Esophagus muscularis mucosa (tissue), 4 donors: ENCODE data around the gene TBL1XR1. TPM values are rescaled to one million over a fixed set of nuclear protein-coding genes. Genes with fewer than 3 reads are reported as not detected.

Experiments
- DNase-seq: peaks from one replicate; pipeline ENCODE4 v3.0.0-alpha.2; 2017; ENCODE audit errors: extremely low spot score
- H3K27ac ChIP-seq, 4 donors: fragments of 200-600 bp; sonication (generic); replicated peaks in 1 of 4; 1 replicate in 3 of 4; 2 replicates in 1 of 4; pipeline ENCODE4 v1.5.1; 2016 to 2019; ENCODE audit warnings: mild to moderate bottlenecking in 1 of 4
- H3K27me3 ChIP-seq, 4 donors: fragments of 200-600 bp; sonication (generic); one replicate each; pipeline versions ENCODE4 v1.5.1 to v1.6.0; 2016 to 2019
- H3K36me3 ChIP-seq, 4 donors: fragments of 200-600 bp; sonication (generic); one replicate each; pipeline ENCODE4 v1.5.1; 2016 to 2019
- H3K4me1 ChIP-seq, 4 donors: fragments of 200-600 bp; sonication (generic); one replicate each; pipeline ENCODE4 v1.5.1; 2016 to 2019
- H3K4me3 ChIP-seq, 4 donors: fragments of 200-600 bp; sonication (generic); 1 replicate in 2 of 4; 2 replicates in 2 of 4; pipeline ENCODE4 v1.5.1; 2016 to 2019; ENCODE audit warnings: mild to moderate bottlenecking in 4 of 4, moderate library complexity in 1 of 4
- H3K9me3 ChIP-seq, 4 donors: fragments of 200-600 bp; sonication (generic); 1 replicate in 3 of 4; 2 replicates in 1 of 4; pipeline ENCODE4 v1.5.1; 2016 to 2019
- EP300 ChIP-seq: sonication (generic); formaldehyde crosslinking; IDR thresholded peaks from one replicate; pipeline ENCODE4 v1.6.1; 2017; ENCODE audit warnings: antibody characterized with exemption
- POLR2A ChIP-seq: fragments of 450-650 bp; IDR thresholded peaks from one replicate; pipeline ENCODE4 v1.6.1; 2017; ENCODE audit warnings: antibody characterized with exemption, moderate library complexity, mild to moderate bottlenecking, low read depth
- POLR2AphosphoS5 ChIP-seq, 2 donors: sonication (generic); formaldehyde crosslinking; IDR thresholded peaks; one replicate each; pipeline ENCODE4 v1.6.1; 2017; ENCODE audit warnings: antibody characterized with exemption in 2 of 2
- WGBS: methylation state at CpG from one replicate; pipeline ENCODE4 v1.1.5; 2018; 5-methylcytosine and 5-hydroxymethylcytosine counted together
- intact Hi-C: fragments of 100-400 bp; cut with DNase I; formaldehyde crosslinking; loops from one replicate; pipeline ENCODE4 v1.15.1; 2023
- total RNA-seq, 4 donors: library from RNA; depleted of rRNA; stranded (reverse); fragments of >200 nt; gene quantifications; one replicate each; pipeline versions ENCODE4 v1.1.0 to v1.2.1, GENCODE V29; 2016
- TF ChIP-seq, protein P1 (sequence below), 3 experiments: fragments of 200-600 bp in 2 of 3; fragments of 450-650 bp in 1 of 3; sonication (generic) in 2 of 3; IDR thresholded peaks; one replicate each; pipeline ENCODE4 v1.5.1; 2017 to 2019; ENCODE audit warnings: antibody characterized with exemption in 3 of 3, mild to moderate bottlenecking in 2 of 3, moderate library complexity in 1 of 3

Gene TBL1XR1
- total RNA-seq, 4 donors from 2014 or later: 65.0 to 99.2 (median 78.2) TPM

- Histone ChIP-seq H3K9me3 (no peaks in the 10 kb centered on the region), H3K4me3 (no peak overlapping the region), H3K27ac (no peak overlapping the region), H3K4me1 (peaks cover 0 to 11% (median 3%) of the 10 kb centered on the region in 4 donors), H3K27me3 (no peaks in the 10 kb centered on the region), H3K36me3 (peaks cover 11 to 73% (median 36%) of the 10 kb centered on the region in 4 donors)
- DNase-seq: no peak
- intact Hi-C loops: no loop called here
- no peak for TF ChIP-seq POLR2A
- TF ChIP-seq POLR2AphosphoS5 (IDR thresholded peaks at IDR 0.05): no peak
- TF ChIP-seq EP300: no peak
- TF ChIP-seq, protein P1, sequence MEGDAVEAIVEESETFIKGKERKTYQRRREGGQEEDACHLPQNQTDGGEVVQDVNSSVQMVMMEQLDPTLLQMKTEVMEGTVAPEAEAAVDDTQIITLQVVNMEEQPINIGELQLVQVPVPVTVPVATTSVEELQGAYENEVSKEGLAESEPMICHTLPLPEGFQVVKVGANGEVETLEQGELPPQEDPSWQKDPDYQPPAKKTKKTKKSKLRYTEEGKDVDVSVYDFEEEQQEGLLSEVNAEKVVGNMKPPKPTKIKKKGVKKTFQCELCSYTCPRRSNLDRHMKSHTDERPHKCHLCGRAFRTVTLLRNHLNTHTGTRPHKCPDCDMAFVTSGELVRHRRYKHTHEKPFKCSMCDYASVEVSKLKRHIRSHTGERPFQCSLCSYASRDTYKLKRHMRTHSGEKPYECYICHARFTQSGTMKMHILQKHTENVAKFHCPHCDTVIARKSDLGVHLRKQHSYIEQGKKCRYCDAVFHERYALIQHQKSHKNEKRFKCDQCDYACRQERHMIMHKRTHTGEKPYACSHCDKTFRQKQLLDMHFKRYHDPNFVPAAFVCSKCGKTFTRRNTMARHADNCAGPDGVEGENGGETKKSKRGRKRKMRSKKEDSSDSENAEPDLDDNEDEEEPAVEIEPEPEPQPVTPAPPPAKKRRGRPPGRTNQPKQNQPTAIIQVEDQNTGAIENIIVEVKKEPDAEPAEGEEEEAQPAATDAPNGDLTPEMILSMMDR (IDR thresholded peaks at IDR 0.05): no peak
- WGBS: 64% methylated on average over 3 of the region's 3 CpGs
These were observed 162.3 kb downstream of the TBL1XR1 start for GRCh38 chr3:177034832-177035475.

- Histone ChIP-seq H3K9me3 (no peaks in the 10 kb centered on the region), H3K4me3 (no peak overlapping the region), H3K27me3 (no peaks in the 10 kb centered on the region), H3K4me1 (peaks cover 0 to 8% (median 3%) of the 10 kb centered on the region in 4 donors), H3K27ac (no peak overlapping the region), H3K36me3 (peaks cover 0 to 35% (median 19%) of the 10 kb centered on the region in 4 donors)
- TF ChIP-seq POLR2A (no peak), EP300 (no peak), POLR2AphosphoS5 (IDR thresholded peaks at IDR 0.05) (no peak)
- TF ChIP-seq, protein P1 (IDR thresholded peaks at IDR 0.05): no peak
- DNase-seq: no peak
- intact Hi-C loops: no loop called here
- WGBS: 86% methylated on average over 3 of the region's 3 CpGs
These were observed 170.6 kb downstream of the TBL1XR1 start for GRCh38 chr3:177026505-177027277.

GRCh38 chr3:177015881-177016280 lies 181.4 kb downstream of the TBL1XR1 start:
- TF ChIP-seq POLR2AphosphoS5 (IDR thresholded peaks at IDR 0.05): no peak
- TF ChIP-seq, protein P1 (IDR thresholded peaks at IDR 0.05): no peak
- Histone ChIP-seq H3K27ac (no peak overlapping the region), H3K27me3 (no peaks in the 10 kb centered on the region), H3K4me1 (no peaks in the 10 kb centered on the region), H3K9me3 (no peaks in the 10 kb centered on the region), H3K36me3 (peaks cover 0 to 12% (median 2%) of the 10 kb centered on the region in 4 donors), H3K4me3 (no peak overlapping the region)
- DNase-seq: no peak
- WGBS: 91% methylated on average over 6 of the region's 6 CpGs
- intact Hi-C loops: no loop called here

- no peaks in the 10 kb centered on the region for H3K27me3 ChIP-seq
- no peaks in the 10 kb centered on the region for H3K4me1 ChIP-seq
- no peaks in the 10 kb centered on the region for H3K9me3 ChIP-seq
- H3K4me3 ChIP-seq: no peak overlapping the region
- peaks cover 0 to 6% (median 0%) of the 10 kb centered on the region in 4 donors for H3K36me3 ChIP-seq
- no peak overlapping the region for H3K27ac ChIP-seq
- intact Hi-C loops: no loop called here
- no peak for TF ChIP-seq POLR2A
- TF ChIP-seq POLR2AphosphoS5 (IDR thresholded peaks at IDR 0.05): no peak
- no peak for TF ChIP-seq EP300
- TF ChIP-seq, protein P1 (IDR thresholded peaks at IDR 0.05): no peak
- no peak for DNase-seq
- WGBS: 92% methylated on average over 8 of the region's 8 CpGs
These were observed 183.5 kb downstream of the TBL1XR1 start for GRCh38 chr3:177013681-177014280.
